GM18868 (cell line): ENCODE data around the gene SLX9.

Experiments used
- ATAC-seq: cut with Tn5 transposase; IDR thresholded peaks from one replicate; pipeline ENCODE4 v1.9.1; 2021; ENCODE audit warnings: mild to moderate bottlenecking, moderate library complexity; ENCODE audit not compliant: unreplicated experiment

SLX9 gene

GRCh38 chr21:44929242-44929798, 10.5 kb upstream of the SLX9 start:
- no peak for ATAC-seq

DNA sequence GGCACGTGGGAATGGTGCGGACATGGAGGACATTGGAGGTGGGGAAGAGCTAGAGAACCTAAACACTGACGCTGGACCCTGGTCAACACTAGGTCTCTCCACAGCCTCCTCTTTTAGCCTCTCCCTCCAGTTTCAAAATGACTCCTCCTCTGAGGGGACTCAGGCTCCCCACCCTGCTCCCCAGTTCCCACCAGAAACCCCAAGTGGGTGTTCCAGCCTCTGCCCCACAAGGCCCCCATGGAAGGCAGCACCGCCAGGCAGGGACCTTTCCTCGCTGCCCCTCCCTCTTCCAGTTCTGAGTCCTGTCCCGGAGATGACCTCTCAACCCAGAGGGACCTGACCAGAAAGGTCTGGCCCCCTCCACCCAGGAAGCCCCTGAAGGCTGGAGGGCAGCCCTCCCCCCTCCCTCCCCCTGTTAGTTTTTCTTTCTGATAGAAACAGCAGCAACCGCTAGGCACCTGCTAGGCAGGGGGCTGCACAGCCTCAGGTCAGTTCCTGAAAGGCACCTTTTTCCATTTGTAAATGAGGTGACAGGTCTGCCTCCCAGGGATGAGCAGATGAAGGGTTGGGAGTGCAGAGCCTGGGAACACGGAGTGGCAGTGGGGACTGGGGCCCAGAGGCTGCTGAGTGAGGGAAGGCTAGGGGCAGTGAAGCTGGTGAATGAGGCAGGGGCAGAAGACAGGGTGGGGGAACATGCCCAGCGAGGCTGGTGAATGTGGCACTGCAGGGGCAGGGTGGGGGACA, 9.9 kb upstream of the SLX9 start:
- ATAC-seq = no peak

DNA sequence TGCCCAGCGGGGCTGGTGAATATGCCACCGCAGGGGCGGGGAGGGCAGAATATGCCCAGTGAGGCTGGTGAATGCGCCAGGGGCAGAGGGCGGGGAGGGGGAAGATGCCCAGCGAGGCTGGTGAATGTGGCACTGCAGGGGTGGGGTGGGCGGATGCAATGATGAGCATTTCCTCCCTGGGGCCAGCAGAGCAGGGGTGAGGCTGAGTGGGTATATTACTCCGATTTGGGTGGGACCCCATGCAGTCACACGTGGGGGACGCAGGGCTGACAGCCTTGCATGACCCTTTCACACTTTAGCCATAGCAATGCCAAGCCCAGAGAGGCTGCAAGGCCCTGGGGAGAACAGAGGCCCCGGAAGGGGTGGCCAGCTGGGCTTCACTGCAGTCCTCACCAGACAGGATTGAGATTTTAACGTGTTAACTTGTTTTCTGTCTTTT, 9.3 kb upstream of the SLX9 start:
- no peak for ATAC-seq

- no peak for ATAC-seq
Observed at GRCh38 chr21:44931137-44931500, 8.7 kb upstream of the SLX9 start.

- no peak for ATAC-seq
Observed at GRCh38 chr21:44931501-44932407, 8.1 kb upstream of the SLX9 start.

GRCh38 chr21:44932408-44933181, 7.2 kb upstream of the SLX9 start:
- ATAC-seq = no peak

DNA sequence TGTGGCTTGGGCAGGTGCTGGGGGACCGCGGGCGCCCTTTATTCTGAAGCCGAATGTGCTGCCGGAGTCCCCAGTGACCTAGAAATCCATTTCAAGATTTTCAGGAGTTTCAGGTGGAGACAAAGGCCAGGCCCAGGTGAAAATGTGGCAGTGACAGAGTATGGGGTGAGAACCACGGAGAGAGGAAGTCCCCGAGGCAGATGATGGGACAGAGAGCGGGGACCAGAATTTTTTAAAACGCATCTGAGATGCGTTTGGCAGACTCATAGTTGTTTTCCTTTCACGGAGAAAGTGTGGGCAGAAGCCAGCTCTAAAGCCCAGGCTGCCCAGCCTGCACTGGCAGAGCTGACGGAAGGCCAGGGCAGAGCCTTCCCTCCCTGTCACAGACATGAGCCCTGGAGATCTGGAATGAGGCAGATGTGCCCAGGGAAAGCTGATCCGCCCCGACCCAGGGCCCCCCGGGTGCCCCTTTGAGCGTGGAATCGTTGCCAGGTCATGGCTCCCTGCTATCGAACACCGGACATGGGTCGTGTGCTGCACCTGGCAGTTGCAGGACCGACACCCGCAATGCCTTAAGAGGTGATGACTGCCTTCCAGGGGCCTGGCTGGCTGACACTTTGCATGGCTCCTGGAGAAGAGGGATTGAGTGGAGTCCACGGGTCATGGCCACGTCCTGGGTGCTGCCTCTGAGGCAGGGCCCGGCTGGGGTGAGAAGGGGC, 6.5 kb upstream of the SLX9 start:
- no peak for ATAC-seq

DNA sequence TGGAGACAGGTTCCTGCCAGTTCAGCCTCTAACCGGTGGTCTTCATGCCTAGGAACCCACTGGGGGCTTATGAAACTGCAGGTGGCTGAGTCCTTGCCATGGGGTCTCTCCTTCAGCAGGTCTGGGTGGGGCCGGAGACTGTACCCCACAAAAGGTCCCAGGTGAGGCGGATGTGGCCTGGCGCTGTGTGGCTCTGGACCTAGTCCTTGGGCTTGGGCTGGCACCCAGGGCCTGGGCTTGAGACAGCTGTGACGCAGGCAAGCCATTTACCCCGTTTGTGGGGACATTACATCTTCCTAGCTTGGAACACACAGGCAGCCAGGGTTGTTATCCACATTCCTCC, 5.9 kb upstream of the SLX9 start:
- no peak for ATAC-seq

GRCh38 chr21:44934276-44934675, 5.6 kb upstream of the SLX9 start:
- no peak for ATAC-seq

DNA sequence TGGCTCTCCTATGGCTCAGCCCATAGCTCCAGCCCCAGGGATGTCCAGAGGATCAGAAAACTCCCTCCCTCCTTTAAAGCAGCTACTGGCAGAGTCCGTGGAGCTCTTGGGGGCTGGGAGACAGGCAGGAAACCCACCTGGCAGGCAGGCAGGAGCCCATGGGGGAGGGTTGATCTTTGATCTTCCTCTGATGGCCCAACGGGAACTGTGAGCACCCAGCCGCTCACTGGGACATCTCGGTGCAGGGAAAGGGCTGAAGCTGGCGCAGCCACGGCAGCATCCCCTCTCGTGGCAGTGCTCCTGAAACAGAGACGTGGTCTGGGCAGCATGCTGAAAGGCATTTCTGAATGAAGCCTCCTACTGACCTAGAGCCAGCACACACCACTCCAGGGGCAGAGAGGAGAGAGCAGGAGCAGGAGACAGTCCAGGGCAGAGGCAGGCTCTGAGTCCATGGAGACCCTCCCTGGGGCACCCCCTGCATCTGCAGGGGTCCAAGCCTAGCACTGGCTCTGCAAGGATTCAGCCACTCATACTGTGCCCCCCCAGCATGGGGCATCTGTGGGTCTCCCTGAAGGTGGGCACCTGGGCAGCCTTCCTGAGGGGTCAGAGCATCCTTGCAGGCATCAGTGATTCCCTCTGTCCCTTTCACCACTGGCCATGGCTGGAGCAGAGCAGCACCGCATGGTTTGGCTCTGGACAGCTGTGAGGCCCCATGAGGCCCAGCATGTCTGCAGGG, 4.9 kb upstream of the SLX9 start:
- ATAC-seq = no peak

GRCh38 chr21:44935533-44935927, 4.3 kb upstream of the SLX9 start:
- no peak for ATAC-seq

DNA sequence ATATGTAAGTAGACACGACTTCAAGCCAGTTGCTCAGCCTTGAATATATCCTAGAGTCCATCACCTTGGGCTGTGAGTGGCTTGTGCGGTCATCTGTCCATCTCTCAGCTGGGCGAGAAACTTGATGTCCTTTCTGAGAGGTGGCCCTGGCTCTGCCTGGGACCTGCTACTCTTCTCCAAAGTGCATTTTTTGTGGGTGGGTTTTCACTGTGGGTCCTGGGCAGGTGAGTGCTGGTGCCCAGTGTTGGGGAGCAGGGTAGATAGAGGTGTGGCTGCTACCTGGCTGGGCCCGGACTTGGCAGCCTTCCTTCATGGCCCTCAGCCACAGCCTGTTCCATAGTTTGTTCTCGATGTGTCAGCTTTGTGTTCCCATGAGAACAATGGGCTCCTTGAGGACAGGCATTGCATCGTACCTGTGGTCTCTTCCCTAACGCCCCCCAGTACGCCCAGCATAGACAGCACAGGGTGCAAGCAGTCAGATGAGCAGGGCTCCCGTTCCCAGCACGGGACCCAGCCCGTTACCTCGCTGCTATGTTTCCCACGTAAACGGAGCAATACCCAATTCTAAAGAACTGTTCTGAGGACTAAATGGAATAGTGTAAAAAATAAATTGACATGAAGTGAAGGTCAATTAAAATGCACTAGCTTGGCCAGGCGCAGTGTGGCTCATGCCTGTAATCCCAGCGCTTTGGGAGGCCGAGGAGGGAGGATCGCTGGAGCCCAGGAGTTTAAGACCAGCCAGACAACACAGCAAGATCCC, 877 bp upstream of the SLX9 start:
- ATAC-seq = no peak

DNA sequence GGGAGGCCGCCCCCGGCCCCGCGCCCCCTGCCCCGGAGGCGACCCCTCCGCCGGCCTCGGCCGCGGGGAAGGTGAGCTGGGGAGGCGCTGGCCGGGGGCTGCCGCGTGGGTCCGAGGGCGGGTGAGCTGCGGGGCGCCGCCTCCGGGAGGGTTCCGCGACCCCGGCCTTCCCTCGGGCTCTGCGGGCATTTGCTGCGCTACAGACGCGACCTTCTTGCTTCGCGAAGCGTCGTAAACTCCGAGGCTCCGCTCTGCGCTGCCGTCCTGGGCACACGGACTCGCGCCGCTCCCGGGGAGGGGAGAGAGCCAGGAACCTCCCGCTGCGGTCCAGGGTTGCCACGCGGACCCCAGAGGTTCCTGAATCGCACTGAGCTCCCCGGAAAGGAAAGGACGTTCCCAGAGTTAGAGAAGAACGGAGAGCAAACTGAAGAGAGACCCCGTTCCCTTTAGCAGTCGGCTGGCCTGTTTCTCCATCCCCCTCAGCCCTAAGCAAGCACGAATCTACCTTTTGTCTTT, 345 bp downstream of the SLX9 start:
- peak; percentile 42 for ATAC-seq

DNA sequence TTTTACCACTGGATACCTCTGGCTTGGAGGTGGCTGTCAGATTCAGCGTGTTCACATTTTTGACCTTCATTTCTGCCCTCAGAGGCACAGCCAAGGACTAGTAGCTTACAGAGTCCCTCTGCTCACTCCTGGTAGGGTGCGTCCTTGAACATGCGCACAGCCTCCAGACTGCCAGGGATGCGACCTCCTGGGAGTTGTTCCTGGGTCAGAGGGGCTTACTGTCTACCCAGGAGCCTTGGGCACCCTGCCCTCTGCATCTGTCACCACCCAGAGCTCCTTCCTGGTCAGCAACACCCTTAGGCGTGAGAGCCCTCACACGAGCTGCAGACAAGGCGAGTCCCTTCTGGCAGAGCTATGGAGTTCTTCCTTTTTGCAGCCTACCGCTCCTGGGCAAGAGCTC, 1.7 kb downstream of the SLX9 start:
- ATAC-seq = no peak

DNA sequence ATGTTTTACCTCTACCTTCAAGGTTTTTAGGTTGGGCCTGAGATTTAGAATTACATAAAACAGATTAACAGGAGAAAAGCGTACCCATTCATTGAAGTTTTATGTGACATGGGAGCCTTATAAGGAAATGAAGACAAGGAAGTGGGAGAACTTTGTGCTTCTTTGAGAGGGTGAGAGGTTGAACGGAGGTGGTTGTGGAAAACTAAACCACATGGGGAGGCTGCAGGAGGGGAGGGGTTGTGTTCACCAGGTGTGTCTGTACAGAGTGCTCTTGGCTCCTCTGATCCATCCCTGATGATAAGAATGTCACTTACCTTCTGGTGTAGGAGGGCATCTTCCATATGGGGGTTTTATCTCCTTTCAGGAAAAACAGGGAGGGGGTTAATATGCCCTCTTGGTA, 2.7 kb downstream of the SLX9 start:
- no peak for ATAC-seq

GRCh38 chr21:44943005-44943685, 3.3 kb downstream of the SLX9 start:
- no peak for ATAC-seq

- no peak for ATAC-seq
Observed at GRCh38 chr21:44943686-44944550, 4.1 kb downstream of the SLX9 start.
